Prostate gland (tissue), 2 donors: ENCODE results near the gene HOXB1. TPM values are rescaled to one million over a fixed set of nuclear protein-coding genes. Genes with fewer than 3 reads are reported as not detected.
A peak's percentile ranks its signal among the peaks of the same experiment; 100 is the strongest.
"Not testable (repeated sequence)": the region's sequence is repeated elsewhere in the genome, so short reads cannot be mapped to it uniquely, and the experiment has no call there.

Experiments
- DNase-seq: peaks from one replicate; pipeline ENCODE4 v3.0.0-alpha.2; 2019; ENCODE audit warnings: low spot score
- H3K27ac ChIP-seq, 2 donors: fragments of 200-600 bp; sonication (generic); 2 replicates each; pipeline ENCODE4 v1.5.1; 2017 to 2019
- H3K27me3 ChIP-seq: fragments of 200-600 bp; sonication (generic); replicated peaks from 2 replicates; pipeline ENCODE4 v1.5.1; 2019; ENCODE audit not compliant: insufficient read depth
- H3K36me3 ChIP-seq, 2 donors: fragments of 200-600 bp; sonication (generic); 1 replicate in 1 of 2; 2 replicates in 1 of 2; pipeline versions ENCODE4 v1.5.1 to v1.8.1; 2017 to 2019
- H3K4me1 ChIP-seq: fragments of 200-600 bp; sonication (generic); replicated peaks from 2 replicates; pipeline ENCODE4 v1.5.1; 2019
- H3K4me3 ChIP-seq, 2 donors: fragments of 200-600 bp; sonication (generic); 2 replicates each; pipeline ENCODE4 v1.5.1; 2017 to 2019
- H3K9me3 ChIP-seq: fragments of 200-600 bp; sonication (generic); 2 replicates; pipeline ENCODE4 v1.5.1; 2017
- POLR2A ChIP-seq: fragments of 450-650 bp; IDR thresholded peaks from one replicate; pipeline ENCODE4 v1.6.1; 2016; ENCODE audit warnings: antibody characterized with exemption, mild to moderate bottlenecking
- POLR2AphosphoS5 ChIP-seq: sonication (generic); formaldehyde crosslinking; IDR thresholded peaks from one replicate; pipeline ENCODE4 v1.6.1; 2017; ENCODE audit warnings: antibody characterized with exemption
- WGBS: methylation state at CpG from one replicate; pipeline ENCODE4 v1.1.5; 2018; 5-methylcytosine and 5-hydroxymethylcytosine counted together
- intact Hi-C: fragments of 100-400 bp; cut with DNase I; formaldehyde crosslinking; loops from one replicate; pipeline ENCODE4 v1.14.2; 2022
- microRNA counts, 2 donors: library from miRNA; unstranded; fragments of <30 nt; microRNA quantifications; one replicate each; lab custom pipeline; 2016 to 2017
- small RNA-seq, 2 donors: library from RNA; depleted of rRNA; stranded (forward); fragments of <200 nt; gene quantifications; one replicate each; pipeline ENCODE3, GENCODE V24; 2016
- total RNA-seq, 2 donors: library from RNA; depleted of rRNA; stranded (reverse); fragments of >200 nt; gene quantifications; one replicate each; pipeline ENCODE4 v1.1.0, GENCODE V29; 2016
- TF ChIP-seq, protein P1 (sequence below), 4 experiments: fragments of 200-600 bp in 2 of 4; fragments of 450-650 bp in 2 of 4; sonication (generic) in 2 of 4; IDR thresholded peaks; 1 replicate in 3 of 4; 2 replicates in 1 of 4; pipeline ENCODE4 v1.5.1; 2016 to 2019; ENCODE audit warnings: antibody characterized with exemption in 4 of 4, mild to moderate bottlenecking in 2 of 4, moderate library complexity in 2 of 4

HOXB1 gene
- total RNA-seq, 2 donors from 2014 or later = not detected

DNA sequence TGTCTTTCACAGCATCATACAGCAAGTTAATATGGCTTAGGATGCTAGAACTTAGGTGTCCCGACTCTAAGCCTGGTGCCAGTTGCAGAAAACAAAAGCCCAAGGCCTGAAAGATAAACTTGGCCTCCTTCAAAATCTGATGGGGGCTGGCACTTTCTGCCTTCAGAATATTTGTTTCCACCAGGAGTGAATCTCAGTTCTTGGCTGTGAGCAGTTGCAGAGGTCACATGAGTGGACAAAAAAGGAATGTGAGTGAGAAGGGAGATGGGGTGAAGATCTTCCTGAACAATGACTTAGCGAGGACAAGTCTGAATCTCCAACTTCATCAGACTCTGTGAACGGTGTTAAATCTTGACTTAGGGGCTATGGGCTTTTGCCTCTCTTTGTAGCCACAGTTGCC lies 46.6 kb downstream of the HOXB1 start:
- intact Hi-C loops = no loop called here
- Histone ChIP-seq H3K9me3 (no peaks in the 10 kb centered on the region), H3K27ac (no peak overlapping the region), H3K36me3 (no peaks in the 10 kb centered on the region), H3K4me3 (no peak overlapping the region), H3K27me3 (no peaks in the 10 kb centered on the region), H3K4me1 (no peaks in the 10 kb centered on the region)
- TF ChIP-seq POLR2AphosphoS5 (no peak), POLR2A (no peak)
- TF ChIP-seq, protein P1, sequence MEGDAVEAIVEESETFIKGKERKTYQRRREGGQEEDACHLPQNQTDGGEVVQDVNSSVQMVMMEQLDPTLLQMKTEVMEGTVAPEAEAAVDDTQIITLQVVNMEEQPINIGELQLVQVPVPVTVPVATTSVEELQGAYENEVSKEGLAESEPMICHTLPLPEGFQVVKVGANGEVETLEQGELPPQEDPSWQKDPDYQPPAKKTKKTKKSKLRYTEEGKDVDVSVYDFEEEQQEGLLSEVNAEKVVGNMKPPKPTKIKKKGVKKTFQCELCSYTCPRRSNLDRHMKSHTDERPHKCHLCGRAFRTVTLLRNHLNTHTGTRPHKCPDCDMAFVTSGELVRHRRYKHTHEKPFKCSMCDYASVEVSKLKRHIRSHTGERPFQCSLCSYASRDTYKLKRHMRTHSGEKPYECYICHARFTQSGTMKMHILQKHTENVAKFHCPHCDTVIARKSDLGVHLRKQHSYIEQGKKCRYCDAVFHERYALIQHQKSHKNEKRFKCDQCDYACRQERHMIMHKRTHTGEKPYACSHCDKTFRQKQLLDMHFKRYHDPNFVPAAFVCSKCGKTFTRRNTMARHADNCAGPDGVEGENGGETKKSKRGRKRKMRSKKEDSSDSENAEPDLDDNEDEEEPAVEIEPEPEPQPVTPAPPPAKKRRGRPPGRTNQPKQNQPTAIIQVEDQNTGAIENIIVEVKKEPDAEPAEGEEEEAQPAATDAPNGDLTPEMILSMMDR (IDR thresholded peaks at IDR 0.05) = no peak
- 80% methylated on average over 3 of the region's 3 CpGs for WGBS
- no peak for DNase-seq

GRCh38 chr17:48483471-48484131 lies 47.2 kb downstream of the HOXB1 start:
- WGBS = 19% methylated on average over 6 of the region's 6 CpGs
- peak; percentile 15 for DNase-seq

GRCh38 chr17:48483004-48483403 lies 47.8 kb downstream of the HOXB1 start:
- no peaks in the 10 kb centered on the region for H3K36me3 ChIP-seq
- no peak overlapping the region for H3K4me3 ChIP-seq
- WGBS = 63% methylated on average over 4 of the region's 6 CpGs
- TF ChIP-seq, protein P1 (IDR thresholded peaks at IDR 0.05) = no peak
- TF ChIP-seq POLR2AphosphoS5 = no peak
- TF ChIP-seq POLR2A = no peak
- H3K9me3 ChIP-seq = no peaks in the 10 kb centered on the region
- no peak for DNase-seq
- H3K27me3 ChIP-seq = no peaks in the 10 kb centered on the region
- no peaks in the 10 kb centered on the region for H3K4me1 ChIP-seq
- H3K27ac ChIP-seq = no peak overlapping the region
- intact Hi-C loops = no loop called here

More at GRCh38 chr17:48483471-48484131, 47.2 kb downstream of the HOXB1 start:
- intact Hi-C loops = no loop called here
- peak; percentile 14 for TF ChIP-seq POLR2AphosphoS5
- TF ChIP-seq, protein P1 (IDR thresholded peaks at IDR 0.05) = no peak
- Histone ChIP-seq H3K4me1 (no peaks in the 10 kb centered on the region), H3K27me3 (no peaks in the 10 kb centered on the region), H3K9me3 (no peaks in the 10 kb centered on the region), H3K36me3 (no peaks in the 10 kb centered on the region), H3K27ac (no peak overlapping the region), H3K4me3 (no peak overlapping the region)

DNA sequence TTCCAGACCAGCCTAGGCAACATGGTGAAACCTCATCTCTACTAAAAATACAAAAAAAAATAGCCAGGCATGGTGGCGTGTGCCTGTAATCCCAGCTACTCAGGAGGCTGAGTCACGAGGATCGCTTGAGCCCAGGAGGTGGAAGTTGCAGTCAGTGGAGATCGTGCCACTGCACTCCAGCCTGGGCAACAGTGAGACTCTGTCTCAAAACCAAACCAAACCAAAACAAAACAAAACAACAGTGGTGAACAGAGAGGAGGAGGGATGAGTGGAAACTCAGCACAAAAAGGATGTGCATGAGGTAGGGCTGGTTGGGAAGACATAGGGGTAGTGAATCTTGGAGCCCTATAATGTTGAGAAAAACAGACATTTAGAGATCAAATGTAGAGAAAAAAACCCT lies 48.5 kb downstream of the HOXB1 start:
- intact Hi-C loops, H3K27me3 ChIP-seq: not testable (repeated sequence)
- WGBS = 99% methylated on average over 4 of the region's 4 CpGs

DNA sequence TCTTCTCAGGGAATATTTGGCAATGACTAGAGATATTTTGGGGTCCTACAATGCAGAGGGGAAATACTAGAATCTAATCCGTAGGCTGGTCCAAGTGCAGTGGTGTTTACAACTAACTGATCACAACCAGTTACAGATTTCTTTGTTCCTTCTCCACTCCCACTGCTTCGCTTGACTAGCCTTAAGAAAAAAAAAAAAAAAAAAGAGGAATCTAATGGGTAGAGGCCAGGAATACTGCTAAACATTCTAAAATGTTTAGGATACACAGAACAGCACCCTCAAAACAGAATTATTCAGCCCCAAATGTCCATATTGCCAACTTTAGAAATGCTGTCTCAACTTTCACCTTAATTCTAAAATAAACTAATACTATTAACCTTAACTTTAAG lies 51.8 kb downstream of the HOXB1 start:
- Histone ChIP-seq H3K9me3 (no peaks in the 10 kb centered on the region), H3K4me1 (no peaks in the 10 kb centered on the region), H3K27ac (no peak overlapping the region), H3K36me3 (no peaks in the 10 kb centered on the region), H3K27me3 (no peaks in the 10 kb centered on the region), H3K4me3 (no peak overlapping the region)
- TF ChIP-seq POLR2A = no peak
- TF ChIP-seq POLR2AphosphoS5 = no peak
- TF ChIP-seq, protein P1 (IDR thresholded peaks at IDR 0.05) = no peak
- DNase-seq = no peak
- intact Hi-C loops = no loop called here
- whole genome bisulfite sequencing = 66% methylated on average over 2 of the region's 2 CpGs

More for the DNA sequence above, 48.5 kb downstream of the HOXB1 start:
- DNase-seq, H3K4me3 ChIP-seq, H3K4me1 ChIP-seq, H3K9me3 ChIP-seq, H3K36me3 ChIP-seq, H3K27ac ChIP-seq: not testable (repeated sequence)

MicroRNA genes within 50 kb of the gene (microRNA counts, 767-probe panel; counts per million panel counts)
- microRNA hsa-miR-10a-5p (lab: Ali Mortazavi, UCI) = 2,273 to 2,894 counts per million in 2 donors

Small RNA genes lying within 50 kb of the gene (small RNA-seq; reads per million reads assigned to genes)
- 0 reads per million in 2 donors for gene RF00019

Other genes starting within 250 kb of the HOXB1 start
- gene SKAP1, start 100.8 kb downstream of the HOXB1 start, total RNA-seq = 1 to 10 TPM; 1.1 to 1.4 TPM
- gene HOXB2, start 14.1 kb upstream of the HOXB1 start, total RNA-seq = 1 to 10 TPM; 4.1 to 9.5 TPM
- gene HOXB4, start 47.3 kb upstream of the HOXB1 start, total RNA-seq = 1 to 10 TPM in 1 of 2 donors, under 1 TPM in 1; 0.41 to 1.1 TPM
- gene HOXB3, start 59.2 kb upstream of the HOXB1 start, total RNA-seq = 10 to 100 TPM in 1 of 2 donors, 1 to 10 TPM in 1; 7.8 to 11.4 TPM
- gene HOXB5, start 62.8 kb upstream of the HOXB1 start, total RNA-seq = 1 to 10 TPM in 1 of 2 donors, under 1 TPM in 1; 0.36 to 1.1 TPM
- gene HOXB6, start 74.0 kb upstream of the HOXB1 start, total RNA-seq = under 1 TPM; 0.27 to 0.40 TPM
- 1 to 10 TPM in 1 of 2 donors, under 1 TPM in 1; 0.73 to 3.4 TPM for gene HOXB7, start 80.0 kb upstream of the HOXB1 start, total RNA-seq
- under 1 TPM; 0.09 to 0.97 TPM for gene HOXB8, start 84.3 kb upstream of the HOXB1 start, total RNA-seq
- gene HOXB9, start 95.3 kb upstream of the HOXB1 start, total RNA-seq = under 1 TPM; 0.09 to 0.68 TPM
- 100 to 1,000 TPM in 1 of 2 donors, 10 to 100 TPM in 1; 56.7 to 243 TPM for gene PRAC1, start 191.5 kb upstream of the HOXB1 start, total RNA-seq
- 100 to 1,000 TPM in 1 of 2 donors, 1 to 10 TPM in 1; 9.6 to 135 TPM for gene PRAC2, start 192.2 kb upstream of the HOXB1 start, total RNA-seq
- gene HOXB13, start 197.7 kb upstream of the HOXB1 start, total RNA-seq = 100 to 1,000 TPM in 1 of 2 donors, 10 to 100 TPM in 1; 78.7 to 249 TPM